Keratinocyte (primary cell): Measurements from ENCODE around the gene CRYBB2.

Experiments used
- CTCF ChIP-seq, 3 experiments: IDR thresholded peaks in 1 of 3; conservative IDR thresholded peaks in 1 of 3; optimal IDR thresholded peaks in 1 of 3; 2 replicates in 2 of 3; 3 replicates in 1 of 3; pipeline versions ENCODE3 to v1.5.1; 2011; ENCODE audit warnings: low read length in 3 of 3, mild to moderate bottlenecking in 3 of 3, moderate library complexity in 2 of 3, control low read depth in 1 of 3, inconsistent platforms in 1 of 3; ENCODE audit not compliant: insufficient read depth in 2 of 3; ENCODE audit errors: extremely low read depth in 1 of 3
- EZH2 ChIP-seq: IDR thresholded peaks from one replicate; pipeline ENCODE4 v1.6.1; 2012; ENCODE audit warnings: inconsistent platforms, mild to moderate bottlenecking, low read length, moderate library complexity

GRCh38 chr22:25219211-25219689 is at the start of gene CRYBB2:
- no peak for TF ChIP-seq CTCF (optimal IDR thresholded peaks at IDR 0.05 in 1 of 3, IDR thresholded peaks at IDR 0.05 in 1 of 3, conservative IDR thresholded peaks at IDR 0.05 in 1 of 3; ENCODE audit: extremely low read depth in 1 of 3, insufficient read depth in 2 of 3, low read length in 3 of 3)
- TF ChIP-seq EZH2: no peak
